Dermis blood vessel endothelial cell (primary cell): Measurements from ENCODE around the gene NAB1. TPM values are rescaled to one million over a fixed set of nuclear protein-coding genes. Genes with fewer than 3 reads are reported as not detected.
A peak's percentile ranks its signal among the peaks of the same experiment; 100 is the strongest.
"Not testable (repeated sequence)": the region's sequence is repeated elsewhere in the genome, so short reads cannot be mapped to it uniquely, and the experiment has no call there.

Experiments
- DNase-seq: peaks from one replicate; pipeline ENCODE4 v3.0.0; 2010
- total RNA-seq: library from RNA; depleted of rRNA; stranded (reverse); fragments of >200 nt; gene quantifications from 2 replicates; pipeline ENCODE4 v1.2.3, GENCODE V29; 2014

Gene NAB1
- total RNA-seq: 38.8 and 64.2 TPM in 2 replicates

DNA sequence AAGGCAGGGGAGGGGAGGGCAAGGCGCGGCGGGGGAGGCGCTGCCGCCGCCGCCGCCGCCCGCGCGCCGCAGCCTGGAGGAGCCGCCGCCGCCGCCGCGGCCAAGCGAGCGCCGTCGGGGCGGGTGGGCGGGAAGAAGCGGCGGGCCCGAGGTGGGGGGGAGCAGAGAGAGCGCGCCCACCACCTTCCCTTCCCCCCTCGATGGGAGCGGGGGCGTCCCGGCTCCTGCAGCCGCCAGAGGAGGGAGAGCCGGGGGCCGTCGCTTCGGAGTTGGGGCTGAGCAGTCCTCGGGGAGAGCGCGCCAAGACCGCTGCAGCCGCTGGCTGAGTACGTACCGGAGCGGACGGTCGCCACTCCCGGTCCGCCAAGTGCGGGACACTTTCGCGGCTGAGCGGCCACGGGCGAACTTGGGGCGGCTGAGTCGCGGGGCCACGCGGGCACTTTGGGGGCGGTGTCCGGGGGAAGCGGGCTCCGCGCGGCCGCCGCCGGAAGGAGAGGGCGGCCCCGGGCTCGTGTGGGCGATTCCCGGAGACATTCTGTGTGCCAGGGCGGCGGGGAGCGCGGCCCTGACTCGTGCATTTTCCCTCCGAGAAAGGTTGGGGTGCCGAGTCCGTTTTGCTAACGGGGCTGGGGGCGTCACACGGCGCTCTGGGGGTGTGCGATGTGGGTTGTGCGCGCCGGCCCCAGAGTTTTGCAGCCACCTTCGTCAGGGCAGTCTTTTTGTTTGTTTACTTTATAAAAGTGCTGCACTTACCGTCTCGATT lies at the start of gene NAB1:
Gene NAB1 (plus strand): TSS at position 49 of the 763 bp plus-strand sequence. CDS start 10,094 bp downstream, outside the sequence.
- DNase-seq: peak; percentile 63

GRCh38 chr2:190599546-190600220 lies 49.2 kb upstream of the NAB1 start:
- no peak for DNase-seq

- DNase-seq: no peak
Measured at GRCh38 chr2:190600293-190601103, 48.4 kb upstream of the NAB1 start.

DNA sequence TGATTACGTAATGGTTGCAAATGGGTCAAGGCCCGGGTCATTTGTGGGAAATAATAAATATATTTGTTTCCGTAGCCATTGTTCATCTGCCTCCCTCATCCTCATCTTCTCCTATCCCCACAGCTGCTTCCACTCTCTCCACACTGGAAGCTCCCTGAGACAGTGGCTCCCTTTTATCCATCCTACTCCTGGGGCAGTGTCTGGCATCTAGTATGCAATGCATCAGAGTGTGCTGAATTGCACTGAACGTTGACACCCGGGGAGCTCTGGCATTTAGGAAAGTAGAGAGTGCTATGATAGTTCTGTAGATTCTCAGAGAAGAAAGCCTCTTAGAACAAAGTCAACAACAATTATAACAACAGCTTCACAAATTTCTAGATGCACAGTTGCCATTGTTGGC lies 45.5 kb upstream of the NAB1 start:
- no peak for DNase-seq

DNA sequence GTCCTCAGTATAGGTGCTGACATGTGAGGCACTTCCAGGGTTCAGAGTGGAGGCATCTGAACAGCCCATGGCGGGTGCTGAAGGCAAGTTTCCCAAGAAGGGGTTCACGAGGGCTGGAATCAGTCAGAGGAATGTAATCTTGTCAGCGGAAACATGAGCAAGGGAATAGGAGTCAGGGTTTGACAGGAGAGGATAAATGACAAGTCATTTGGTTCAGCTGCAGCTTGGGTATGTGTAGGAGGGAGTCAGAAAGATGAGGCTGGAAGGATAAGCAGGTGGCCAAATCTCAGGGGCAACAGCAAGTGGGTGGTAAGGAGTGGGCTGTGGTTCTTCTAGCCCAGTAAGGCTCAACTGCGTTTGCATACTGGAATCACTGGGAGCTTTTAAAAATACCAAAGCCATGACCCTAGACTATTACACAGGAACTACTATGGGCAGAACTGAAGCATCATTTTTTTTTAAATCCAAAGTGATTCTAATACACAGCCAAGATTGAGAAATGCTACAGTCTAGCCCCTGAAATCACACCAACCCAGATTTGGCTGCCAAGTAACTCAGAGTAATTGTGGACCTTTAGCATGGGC lies 41.8 kb upstream of the NAB1 start:
- DNase-seq: no peak

DNA sequence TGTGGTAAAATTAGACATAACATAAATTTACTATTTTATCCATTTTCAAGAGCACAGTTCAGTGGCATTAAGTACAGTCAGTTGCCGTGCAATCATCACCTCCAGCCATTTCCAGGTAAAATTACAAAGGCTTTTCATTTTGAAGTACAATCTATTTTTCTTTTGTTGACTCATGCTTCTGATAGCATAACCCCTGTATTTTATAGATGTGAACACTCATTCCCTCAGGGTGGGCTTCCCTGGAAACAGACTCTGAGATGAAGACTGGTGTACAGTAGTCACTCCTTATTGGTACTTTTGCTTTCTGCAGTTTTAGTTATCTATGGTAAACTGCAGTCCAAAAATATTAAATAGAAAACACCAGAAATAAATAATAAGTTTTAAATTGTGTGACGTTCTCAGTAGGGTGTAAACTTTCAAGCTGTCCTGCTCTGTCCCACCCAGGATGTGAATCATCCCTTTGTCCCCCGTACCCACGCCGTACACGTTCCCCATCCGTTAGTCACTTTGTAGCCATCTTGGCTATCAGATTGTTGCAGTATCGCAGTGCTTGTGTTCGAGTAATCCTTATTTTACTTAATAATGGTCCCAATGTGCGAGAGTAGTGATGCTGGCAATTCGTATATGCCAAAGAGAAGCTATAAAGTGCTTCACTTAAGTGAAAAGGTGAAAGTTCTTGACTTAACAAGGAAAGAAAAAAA lies 41.1 kb upstream of the NAB1 start:
- peak; percentile 47 for DNase-seq

DNA sequence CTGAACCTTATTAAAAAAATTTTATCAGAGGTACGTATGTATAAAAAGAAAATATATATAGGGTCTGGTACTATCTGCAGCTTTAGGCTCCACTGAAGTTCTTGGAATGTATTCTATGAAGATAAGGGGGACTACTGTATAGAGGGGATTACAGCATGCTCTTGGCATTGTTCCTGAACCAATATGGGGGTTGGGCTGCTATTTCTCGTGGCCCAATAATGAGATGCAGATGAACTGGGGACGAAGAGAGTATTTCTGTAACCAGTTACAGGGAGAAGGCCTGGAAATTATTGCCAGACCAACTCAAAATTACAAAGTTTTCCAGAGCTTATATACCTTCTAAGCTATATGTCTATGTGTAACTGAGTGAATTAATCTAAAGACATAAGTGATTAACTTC lies 40.0 kb upstream of the NAB1 start:
- DNase-seq: not testable (repeated sequence)

GRCh38 chr2:190609397-190609796 lies 39.5 kb upstream of the NAB1 start:
- not testable (repeated sequence) for DNase-seq

DNA sequence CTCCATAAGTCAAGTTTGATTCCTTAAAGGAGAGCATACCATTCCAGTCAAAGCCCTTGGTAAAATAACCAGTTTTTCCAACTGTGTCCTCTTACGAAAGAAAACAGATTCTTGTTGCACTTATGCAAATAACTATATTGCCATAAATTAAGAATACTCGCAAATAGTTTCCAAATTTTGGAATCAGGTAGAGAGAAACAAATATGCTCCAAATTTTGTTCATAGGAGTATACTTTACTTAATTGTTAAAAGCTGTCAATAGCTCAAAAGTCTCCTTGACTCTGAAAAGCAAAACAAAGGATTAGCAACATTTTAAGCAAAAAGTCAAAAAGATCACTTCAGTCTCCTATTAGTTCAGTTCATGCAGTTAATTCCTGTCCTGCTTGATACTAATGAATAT lies 38.4 kb upstream of the NAB1 start:
- not testable (repeated sequence) for DNase-seq

DNA sequence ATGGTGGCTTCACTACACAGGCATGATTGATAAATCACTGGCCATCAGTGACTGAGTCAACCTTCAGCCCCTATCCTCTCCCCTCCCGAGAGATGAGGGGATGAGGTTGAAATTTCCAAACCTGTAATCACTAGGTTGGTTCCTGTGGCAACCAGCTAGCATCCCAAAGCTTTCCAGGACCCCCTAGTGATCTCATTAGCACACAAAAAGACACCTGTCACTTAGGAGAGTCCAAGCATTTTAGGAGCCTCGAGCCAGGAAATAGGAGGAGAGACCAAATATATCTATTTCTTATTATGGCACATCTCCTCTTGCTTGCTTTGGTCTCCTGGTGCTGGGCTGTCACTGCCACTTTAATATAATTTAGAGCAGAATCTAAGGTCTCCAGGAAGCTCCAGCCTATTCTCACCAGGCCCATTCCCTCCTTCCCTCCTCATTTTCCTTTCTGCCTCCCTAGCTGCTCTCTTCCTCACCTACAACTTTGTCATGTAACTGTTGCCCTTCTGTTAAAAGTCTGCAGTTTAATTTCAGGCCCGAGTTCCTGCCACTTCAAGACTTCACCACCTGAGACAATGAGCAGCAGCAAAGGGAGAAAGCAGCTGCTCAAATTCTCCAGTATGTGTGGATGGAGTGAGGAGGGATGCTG lies 33.2 kb upstream of the NAB1 start:
- DNase-seq: no peak

- DNase-seq: no peak
Measured at GRCh38 chr2:190618030-190618429, 30.9 kb upstream of the NAB1 start.

DNA sequence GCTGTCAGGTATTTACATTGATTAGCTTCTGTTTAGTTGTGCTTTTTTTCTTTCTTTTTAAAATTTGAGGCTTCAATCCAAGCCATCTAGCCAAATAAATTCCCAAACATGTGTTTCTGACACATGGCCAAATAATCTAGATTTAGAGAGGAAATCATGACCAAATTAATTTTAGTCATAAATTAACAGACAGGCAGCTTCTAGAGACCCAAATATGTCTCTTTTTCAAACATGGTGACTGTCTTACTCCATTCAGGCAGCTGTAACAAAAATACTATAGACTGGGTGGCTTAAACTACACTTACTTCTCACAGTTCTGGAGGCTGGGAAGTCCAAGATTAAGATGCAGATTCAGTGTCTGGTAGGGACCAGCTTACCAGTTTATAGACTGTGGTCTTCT lies 23.2 kb upstream of the NAB1 start:
- no peak for DNase-seq

GRCh38 chr2:190626641-190627210 lies 22.2 kb upstream of the NAB1 start:
- peak; percentile 58 for DNase-seq

DNA sequence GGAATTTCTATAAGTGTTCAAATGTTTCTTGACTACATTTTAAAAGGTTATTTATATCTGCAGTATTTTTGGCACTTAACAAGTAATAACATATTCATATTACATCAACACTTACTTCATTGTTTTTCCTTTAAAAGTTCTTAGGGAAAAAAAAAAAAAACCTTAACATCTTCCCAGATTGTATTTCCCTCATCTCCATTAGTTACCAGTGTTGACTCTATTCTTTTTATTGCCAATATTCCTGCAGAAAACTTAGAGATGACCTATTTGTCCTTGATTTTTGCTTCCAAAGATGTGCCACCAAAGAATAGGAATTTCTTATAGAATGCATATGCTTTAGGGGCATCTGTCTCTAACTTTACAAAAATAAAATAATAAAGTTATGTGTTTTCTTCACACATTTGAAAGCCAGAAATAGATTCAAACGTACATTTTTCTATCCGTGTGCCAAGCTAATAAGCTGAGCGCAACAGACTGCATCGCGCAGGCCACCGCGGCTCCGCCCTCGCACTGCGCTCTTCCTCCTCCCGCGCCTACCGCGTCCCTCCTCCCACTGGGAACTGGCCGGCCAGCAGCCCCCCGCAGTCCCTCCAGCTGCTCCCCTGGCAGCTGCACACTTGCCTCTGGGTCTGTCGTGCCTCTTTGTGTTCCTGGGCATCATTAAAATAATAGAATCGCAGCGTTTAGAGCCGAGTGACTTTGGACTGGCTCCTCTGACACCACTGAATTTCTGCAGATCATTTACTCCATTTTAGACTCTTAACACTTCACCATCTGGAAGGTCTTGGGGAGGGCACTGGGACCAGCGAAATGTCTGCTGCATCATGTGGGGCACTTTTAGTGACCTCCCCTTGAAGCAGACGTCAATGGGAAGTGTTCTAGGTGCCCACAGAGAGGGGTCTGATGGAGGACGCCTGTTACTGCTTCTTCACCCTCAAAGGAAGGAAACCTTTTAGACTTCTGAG lies 21.2 kb upstream of the NAB1 start:
- peak; percentile 51 for DNase-seq

- DNase-seq: no peak
Measured at GRCh38 chr2:190628591-190629319, 20.1 kb upstream of the NAB1 start.

GRCh38 chr2:190634381-190634780 lies 14.5 kb upstream of the NAB1 start:
- no peak for DNase-seq

- no peak for DNase-seq
Measured at GRCh38 chr2:190635781-190636180, 13.1 kb upstream of the NAB1 start.

DNA sequence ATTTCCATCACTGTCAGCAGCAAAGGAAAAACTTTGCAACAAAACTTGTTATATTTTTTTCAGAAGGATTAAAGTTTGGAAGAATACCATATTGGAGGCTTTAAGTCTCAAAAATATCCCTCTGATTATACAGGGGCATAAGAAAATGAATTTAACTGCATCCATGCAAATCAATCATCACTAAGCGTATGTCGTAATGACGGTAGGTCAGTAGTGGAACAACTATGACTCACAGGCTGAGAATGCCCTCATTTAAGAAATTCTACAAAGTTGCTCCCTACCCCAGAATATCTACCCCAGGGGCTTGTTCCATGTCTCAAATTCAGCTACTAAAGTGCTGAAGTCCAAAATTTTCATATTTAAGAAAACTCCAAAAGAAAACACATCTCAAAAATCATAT lies 12.5 kb upstream of the NAB1 start:
- DNase-seq: peak; percentile 69

DNA sequence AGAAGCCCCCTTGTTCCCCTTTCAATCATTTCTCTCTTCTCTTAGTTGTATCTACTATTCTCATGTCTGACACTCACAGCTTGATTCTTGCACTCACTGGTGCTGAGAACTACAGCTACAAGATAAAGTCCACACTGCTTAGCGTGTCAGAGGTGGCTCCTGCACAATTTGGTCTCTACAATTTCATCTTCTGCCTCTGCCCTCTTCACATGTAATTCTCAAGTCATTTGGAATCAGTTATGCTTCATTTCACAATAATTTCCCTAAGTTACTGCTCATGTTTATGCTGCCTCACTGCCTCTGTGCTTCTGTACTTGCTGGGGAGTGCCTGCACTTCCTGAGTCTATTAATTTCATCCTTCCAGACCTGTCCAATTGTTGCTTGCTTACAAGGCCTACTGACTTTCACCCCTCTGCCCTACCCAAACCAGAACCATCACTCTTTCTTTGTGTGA lies 11.6 kb upstream of the NAB1 start:
- no peak for DNase-seq
